Effector CD8-positive, alpha-beta T cell (primary cell): ENCODE data around the gene C1orf56.

ENCODE experiments used
- DNase-seq: peaks from one replicate; lab custom pipeline; 2025; lab: John Stamatoyannopoulos, UW

The C1orf56 gene

DNA sequence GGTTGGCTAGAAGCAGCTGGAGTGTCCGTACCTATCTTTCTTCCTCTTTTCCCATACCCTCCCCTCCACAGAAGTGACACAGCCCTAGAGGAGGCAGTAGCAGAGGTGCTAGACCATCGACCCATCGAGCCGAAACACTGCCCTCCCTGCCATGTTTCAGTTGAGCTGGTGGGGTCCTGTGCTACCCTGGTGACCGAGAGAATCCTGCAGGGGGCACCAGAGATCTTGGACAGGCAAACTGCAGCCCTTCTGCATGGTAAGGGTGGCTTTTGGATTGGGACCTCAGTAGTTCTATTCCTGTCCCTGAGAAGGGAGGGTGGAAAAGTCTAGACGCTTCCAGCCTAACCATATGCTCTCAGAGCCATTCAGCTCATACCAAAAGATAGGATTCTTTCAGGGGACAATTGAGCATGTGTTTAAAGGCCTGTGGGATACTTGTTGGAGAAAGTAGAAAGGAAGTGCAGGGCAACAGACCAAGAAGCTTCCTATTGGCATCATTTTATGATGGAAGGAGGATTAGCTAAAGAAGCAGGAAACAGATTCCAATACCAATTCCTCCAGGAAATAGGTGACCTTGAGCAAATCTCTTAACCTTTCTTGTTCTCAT, 22.9 kb upstream of the C1orf56 start:
- DNase-seq = peak; percentile 75

DNA sequence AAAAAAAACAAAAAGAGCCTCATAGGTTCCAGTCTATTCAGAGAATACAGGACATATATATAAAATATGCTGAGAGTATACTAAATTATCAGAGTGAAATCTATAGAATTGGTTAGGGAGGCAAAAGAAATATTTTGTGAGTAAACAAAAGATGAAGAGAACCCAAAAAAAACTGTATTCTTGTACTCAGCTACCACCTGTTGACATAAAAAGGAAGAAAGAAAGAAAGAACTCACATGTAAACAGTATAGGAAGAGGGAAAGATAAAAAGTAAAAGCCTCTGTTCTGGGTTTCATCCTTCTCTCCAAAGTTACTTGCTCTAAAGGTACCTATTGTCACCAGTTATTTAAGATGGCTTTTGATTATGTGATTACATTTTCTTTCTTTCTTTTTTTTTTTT, 21.1 kb upstream of the C1orf56 start:
- no peak for DNase-seq

DNA sequence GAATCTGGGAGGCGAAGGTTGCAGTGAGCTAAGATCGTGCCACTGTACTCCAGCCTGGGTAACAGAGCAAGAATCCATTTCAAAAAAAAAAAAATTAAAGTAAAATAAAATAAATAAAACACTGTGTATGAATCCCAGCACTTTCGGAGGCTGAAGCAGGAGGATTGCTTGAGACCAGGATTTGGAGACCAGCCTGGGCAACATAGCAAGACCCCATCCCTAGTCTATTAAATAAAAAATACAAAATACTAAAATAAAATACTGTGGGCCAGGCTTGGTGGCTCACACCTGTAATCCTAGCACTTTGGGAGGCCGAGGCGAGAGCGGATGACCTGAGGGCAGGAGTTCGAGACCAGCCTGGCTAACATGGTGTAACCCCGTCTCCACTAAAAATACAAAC, 15.4 kb upstream of the C1orf56 start:
- no peak for DNase-seq

DNA sequence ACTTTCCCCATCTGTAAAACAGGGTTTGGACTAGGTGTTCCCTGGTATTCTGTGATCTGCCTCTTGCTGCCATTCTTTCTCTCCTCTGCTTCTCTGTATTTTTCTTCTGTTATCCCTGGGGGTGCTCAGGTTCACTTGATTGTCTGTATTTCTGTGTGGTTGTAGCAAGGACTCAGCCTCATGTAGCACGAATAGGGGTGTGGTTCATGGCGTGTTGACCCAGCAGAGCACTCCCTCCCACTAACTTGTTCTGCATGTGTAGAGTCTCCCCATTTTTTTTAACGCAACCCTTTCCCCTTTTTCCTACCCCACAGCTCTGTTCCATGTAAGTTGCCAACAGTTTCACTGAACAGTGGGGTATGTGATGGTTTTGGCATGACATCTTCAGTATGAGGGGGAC, 12.4 kb upstream of the C1orf56 start:
- DNase-seq = no peak

DNA sequence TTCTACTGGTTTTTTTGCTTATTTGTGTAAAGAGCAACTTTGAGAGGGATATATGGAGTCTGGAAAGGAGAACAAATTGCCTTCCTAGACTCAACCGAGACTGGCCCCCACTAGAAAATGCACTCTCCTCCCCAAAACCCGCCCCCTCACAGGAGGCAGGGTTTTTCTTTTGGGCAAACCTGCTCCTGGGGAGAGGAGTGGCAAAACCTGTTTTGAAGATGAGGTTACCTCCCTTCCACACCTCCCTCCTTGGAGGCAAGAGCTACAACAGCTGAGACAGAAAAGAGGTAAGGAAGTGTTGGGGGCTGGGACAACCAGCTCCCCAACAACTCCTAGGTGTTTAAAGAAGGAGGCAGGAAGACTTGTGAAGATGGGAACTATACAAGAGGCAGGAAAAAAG, 11.2 kb upstream of the C1orf56 start, which contains the start of gene BNIPL:
TSS of gene BNIPL (plus strand) at position 231 of the 400 bp plus-strand sequence. CDS start at position 371, 140 bp downstream.
- DNase-seq = no peak

DNA sequence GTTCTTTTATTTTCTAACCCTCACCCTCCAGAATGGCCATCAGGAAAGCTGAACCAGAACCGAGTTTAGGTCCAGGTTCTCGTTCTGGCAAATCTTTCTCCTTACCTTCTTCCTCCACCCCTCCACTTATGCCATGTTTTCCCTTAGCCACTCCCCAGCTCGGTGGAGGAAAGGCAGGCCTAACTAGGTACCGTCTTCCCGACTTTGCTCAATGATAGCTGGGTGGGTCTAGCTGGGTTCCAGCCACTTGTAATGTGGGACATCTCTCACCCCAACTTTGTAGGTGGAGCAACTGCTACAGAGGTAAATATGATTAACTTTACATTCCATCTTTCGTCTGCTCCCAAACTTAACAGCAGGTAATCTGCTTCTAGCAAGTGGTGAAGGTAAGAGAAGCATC, 10.5 kb upstream of the C1orf56 start:
- no peak for DNase-seq

DNA sequence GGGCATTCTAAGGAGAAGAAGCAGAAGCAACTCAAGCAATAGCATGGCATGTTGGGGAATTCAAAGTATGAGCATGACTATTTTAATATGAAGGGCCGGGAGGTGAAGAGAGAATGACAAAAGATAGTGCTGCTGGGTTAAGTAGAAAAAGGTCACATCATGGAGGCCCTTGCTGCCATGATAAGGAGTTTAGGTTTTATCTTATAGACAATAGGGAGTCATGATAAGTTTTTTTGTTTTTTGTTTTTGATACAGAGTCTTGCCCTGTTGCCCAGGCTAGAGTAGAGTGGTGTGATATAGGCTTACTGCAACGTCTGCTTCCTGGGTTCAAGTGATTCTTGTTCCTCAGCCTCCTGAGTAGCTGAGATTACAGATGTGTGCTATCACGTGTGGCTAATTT, 8.0 kb upstream of the C1orf56 start:
- DNase-seq = no peak

DNA sequence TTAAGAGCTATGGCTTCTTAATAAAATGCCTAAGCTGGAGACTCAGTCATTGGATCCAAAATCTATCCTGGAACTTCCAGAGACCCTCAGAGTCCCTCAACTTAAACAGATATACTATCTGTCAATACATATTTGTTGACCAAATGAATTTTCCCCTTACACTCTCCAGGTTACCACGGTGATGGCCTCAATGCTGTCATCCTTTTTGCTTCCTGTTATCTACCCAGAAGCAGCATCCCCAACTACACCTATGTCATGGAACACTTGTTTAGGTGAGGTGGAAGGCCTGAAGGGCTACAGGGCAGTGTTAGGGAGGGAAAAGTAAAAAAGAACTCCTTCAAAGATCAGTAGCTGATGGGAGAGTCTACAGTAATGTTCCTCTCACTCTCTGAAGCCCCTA, 4.4 kb upstream of the C1orf56 start:
- no peak for DNase-seq

DNA sequence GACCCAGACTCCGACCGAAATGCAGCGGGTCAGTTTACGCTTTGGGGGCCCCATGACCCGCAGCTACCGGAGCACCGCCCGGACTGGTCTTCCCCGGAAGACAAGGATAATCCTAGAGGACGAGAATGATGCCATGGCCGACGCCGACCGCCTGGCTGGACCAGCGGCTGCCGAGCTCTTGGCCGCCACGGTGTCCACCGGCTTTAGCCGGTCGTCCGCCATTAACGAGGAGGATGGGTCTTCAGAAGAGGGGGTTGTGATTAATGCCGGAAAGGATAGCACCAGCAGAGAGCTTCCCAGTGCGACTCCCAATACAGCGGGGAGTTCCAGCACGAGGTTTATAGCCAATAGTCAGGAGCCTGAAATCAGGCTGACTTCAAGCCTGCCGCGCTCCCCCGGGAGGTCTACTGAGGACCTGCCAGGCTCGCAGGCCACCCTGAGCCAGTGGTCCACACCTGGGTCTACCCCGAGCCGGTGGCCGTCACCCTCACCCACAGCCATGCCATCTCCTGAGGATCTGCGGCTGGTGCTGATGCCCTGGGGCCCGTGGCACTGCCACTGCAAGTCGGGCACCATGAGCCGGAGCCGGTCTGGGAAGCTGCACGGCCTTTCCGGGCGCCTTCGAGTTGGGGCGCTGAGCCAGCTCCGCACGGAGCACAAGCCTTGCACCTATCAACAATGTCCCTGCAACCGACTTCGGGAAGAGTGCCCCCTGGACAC, 534 bp downstream of the C1orf56 start:
- peak; percentile 22 for DNase-seq

DNA sequence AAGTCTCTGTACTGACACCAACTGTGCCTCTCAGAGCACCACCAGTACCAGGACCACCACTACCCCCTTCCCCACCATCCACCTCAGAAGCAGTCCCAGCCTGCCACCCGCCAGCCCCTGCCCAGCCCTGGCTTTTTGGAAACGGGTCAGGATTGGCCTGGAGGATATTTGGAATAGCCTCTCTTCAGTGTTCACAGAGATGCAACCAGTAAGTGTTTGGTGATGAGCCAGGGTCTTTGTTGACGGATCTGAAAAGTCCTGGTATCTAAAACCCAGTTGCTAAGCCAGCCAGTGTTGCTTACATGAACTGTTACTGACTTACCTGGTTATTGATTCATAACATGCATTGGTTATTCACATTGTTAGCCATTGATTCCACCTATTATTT, 1.1 kb downstream of the C1orf56 start:
- DNase-seq = no peak

DNA sequence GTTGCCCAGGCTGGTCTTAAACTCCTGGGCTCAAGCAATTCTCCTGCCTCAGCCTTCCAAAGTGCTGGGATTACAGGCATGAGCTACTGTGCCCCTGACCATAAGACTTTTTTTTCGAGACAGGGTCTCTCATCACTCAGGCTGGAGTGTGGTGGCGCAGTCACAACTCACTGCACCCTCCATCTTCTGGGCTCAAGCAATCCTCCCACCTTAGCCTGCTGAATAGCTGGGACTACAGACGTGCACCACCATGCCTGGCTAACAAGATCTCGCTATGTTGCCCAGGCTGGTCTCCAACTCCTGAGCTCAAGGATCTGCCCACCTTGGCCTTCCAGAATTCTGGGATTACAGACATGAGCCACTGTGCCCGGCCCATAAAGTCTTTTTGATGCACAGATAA, 1.9 kb downstream of the C1orf56 start:
- DNase-seq = no peak

DNA sequence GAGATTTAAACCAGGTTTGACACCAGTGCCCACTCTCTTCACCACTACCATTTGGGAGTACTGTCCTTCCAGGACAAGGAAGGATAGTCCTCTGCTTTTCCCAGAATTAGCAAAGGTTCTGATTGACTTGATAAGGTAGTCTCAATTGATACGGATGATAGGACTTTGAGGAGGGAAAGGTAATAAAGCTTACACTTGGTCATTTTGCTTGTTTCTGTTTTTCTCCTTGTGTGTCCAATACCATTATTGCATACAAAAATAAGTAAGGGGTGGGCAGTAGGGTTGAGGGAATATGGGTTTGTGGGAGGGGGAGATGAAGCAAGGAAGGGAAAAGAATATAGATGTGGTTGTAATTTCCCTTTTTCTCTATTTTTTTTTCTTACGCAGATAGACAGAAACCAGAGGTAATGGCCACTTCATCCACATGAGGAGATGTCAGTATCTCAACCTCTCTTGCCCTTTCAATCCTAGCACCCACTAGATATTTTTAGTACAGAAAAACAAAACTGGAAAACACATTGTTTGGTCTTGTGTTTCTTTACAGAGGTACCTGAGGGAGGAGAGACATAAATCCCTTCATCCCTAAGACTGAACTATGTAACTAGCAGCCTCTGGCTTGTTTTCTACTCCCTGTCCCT, 2.6 kb downstream of the C1orf56 start:
- no peak for DNase-seq

DNA sequence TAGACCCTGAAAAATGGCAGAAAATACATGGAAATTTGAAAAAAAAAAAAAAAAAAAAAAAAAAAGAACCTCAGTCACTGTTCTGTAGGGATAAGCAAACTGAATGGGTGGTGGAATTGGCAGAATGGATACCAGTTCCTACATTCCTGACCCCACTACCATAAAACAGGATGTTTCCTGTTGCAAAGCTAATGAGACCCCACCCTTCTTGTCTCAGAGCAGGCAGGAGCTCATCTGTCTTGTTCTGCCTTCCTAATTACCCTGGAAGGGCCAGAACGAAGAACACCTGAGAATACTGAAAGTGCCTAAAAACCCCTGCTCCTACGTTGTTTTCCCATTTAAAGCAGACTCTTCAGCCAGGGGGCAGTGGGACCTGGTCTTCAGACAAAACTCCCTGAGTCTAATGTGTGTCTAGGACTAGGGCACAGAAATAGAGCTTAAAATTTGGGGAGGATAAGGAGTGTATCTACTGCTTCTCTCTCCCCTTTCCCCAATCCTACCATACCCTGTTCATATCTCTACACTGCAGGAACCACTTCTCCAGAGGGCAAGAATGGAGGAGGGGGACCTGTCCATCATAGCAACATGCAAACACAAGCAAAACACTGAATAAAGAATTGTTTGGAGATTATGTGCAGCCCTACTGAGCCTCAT, 3.9 kb downstream of the C1orf56 start:
- no peak for DNase-seq

DNA sequence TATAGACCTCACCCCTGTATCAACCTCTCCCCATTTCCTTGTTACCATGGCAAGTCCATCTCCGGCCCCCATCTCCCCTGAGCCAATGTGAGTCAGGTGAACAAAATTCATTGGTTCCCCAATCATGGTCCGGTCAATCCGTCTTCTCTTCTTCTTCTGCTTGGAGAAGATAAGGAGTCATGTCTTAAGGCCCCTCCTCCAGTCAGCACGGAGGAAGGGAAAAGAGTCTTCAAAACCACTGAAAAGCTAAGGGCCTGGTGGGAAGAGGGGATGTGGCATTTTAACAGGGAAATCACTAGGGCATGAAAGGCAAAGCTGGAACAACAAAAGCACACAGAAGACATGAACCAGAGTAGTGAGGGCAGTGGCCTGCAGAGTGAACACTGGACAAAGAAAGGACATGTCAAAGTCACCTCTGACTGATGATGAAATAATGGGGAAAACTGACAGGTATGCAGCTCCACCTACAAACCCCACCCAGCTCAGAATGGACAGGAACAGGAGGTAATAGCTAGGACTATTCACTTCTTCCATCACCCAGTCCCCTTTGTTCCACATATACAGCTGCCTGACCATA, 7.5 kb downstream of the C1orf56 start:
- DNase-seq = no peak

DNA sequence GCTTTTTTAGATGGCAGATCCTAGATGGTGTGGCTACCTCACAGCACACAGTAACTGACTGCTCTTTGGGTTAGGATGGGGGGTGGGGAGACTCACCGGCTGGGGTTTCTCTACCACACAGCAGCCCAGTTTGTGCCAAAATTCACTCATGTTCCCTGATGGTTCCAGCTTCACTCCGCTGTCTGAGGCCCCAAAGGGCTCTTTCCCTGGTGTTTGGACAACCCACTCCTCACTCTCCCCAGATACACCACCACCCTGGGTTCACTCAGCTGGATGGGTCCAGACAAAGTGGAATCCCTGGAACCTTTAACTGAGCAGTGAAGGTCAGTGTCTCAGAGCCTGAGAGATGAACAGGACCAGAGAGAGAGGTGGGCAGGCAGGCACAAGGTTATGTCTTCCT, 8.0 kb downstream of the C1orf56 start:
- no peak for DNase-seq

DNA sequence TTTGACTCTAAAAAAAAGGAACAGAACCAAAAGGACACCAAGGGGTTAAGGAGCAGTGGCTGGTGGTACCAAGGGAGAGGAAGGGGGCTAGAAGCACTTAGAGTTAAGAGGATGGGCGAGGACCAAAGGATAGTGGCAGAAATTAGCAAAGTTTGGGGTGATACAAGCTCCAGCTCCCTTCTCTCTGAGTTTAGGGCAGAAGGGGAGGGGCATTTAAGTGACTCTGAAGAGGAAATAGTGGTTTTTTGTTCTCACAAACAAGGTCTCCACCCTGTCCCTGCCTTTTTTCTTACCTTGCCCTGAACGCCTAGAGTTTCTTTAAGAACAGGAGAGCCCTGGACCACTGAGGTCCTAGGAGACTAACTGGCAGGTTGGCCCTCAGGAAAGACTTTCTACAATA, 8.6 kb downstream of the C1orf56 start:
- no peak for DNase-seq

DNA sequence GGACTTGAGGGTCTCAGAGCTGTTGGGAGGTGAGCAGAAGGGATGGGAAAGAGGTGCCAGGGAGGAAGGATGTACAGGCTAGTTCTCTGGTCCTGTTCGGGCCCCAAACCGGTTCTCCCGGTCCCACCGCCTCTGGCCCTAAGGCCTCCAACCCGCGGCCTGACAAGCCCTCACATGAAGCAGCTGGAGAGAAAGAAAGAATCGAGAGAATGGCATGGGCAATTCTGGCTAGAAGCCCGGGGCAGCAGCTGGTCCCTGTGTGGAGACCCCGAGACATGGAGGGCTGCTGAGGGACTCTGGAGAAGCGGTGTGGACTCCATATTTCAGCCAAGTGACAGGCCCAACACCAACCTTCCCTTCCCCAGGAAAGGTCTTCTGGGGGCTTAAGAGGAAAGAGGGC, 11.1 kb downstream of the C1orf56 start:
- no peak for DNase-seq

DNA sequence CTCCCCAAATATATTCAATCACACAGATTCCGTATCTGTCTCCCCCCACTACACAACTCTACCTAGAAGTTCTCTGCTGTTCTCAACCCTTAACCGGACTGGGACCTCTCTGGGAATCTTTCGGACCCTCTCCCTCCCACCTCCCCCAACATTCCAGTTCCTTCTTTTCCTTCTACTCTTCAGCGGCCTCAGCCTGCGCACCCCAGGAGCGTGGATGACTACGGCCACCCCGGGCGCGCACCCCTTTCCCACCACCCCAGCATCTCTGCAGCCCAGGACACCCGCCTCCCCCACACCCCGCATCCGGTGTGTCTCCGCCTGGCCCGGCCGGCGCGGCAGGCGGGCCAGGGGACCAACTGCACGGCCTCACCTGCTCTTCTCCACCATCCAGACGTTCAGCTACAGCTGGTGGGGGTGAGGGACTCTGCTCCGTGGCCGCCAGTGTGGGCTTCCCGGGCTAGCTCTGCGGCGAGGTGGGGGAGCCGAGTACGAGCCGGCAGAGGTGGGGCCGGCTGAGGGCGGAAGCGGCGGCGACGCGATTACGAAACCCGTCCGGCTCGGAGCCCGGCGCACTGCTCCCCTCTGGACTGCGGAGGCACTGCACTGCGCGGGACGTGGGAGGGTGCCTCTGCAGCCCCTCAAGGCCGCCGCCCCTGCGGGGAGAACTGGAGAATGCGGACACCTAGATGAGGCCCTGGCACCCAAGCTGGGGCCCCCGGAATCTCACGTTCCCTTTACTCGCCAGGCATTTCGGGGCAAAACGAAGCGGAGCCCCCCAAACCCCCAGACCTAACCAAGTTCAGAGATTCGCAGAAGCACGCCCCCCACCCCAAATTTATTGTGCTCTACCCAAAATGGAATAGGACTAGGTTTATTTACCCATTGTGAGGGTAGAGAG, 11.8 kb downstream of the C1orf56 start, which contains the start of gene CDC42SE1:
TSS of gene CDC42SE1 (minus strand) at position 514 of the 898 bp plus-strand sequence. CDS start 3,892 bp downstream, outside the sequence.
- DNase-seq = peak; percentile 67

DNA sequence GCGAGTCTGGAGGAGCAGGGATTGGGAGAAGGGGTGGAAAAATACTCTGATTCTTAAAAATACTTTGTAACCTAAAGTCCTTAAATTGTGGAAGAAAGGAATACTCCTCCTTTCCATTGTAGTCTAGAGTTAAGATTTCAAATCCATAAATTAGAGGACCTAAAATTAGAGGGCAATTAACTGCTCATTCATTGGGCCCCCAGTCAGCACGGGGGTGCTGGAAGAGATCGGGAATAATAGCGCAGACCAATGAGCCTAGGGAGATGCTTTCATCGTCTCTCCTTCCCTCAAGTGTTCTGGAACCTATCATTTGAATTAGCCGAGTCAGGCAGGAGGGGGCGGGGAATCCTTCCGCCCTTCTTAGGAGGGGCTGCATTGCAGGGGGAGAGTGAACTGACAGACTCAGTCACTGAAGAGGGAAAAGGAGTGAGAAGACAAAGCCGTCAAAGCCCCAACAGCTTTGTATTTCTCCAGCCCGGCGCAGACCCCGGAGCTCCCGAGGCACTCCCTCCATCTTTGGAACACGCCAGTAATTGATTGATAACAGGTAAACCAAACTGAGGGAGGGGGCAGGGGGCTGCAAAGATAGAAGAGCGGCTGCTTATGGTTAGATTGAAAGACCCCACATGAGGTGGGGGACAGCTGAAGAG, 12.6 kb downstream of the C1orf56 start, which contains the start of gene MLLT11:
TSS of gene MLLT11 (plus strand) at position 391 of the 650 bp plus-strand sequence. CDS start 6,828 bp downstream, outside the sequence.
- peak; percentile 22 for DNase-seq

DNA sequence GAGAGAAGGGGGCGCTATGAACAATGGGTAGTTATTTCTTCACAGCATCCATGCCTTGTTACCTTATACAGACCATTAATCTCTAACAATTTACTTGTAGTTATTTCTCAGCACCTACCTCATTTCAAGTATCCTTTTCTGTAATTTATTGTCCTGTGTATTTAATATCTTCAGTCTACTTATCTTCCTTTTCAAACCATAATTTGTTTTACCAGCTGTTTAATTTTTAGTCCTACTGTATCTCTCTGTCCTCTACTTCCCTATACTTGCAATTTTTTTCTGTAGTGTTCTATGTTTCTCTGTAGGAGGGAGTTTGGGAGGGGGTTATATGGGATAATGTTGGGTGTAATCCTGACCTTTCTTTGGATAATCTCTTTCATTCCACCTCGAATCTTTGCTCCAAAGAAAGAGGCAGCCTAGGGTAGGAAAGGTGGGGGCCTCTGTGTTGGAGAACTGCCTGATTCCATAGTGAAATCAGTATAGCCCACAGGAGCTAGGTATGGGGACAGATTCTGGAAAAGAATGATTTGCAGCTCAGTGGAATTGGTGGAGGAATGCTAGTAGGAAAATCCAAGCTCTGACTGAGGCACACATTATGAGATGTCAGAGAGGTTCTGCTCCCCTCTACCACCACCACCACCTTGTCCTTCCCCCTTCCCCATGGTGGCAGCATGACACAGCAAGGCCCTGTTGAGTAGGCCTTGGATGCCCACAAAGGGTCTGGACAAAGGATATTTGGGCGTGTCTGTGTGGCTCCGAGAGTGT, 13.3 kb downstream of the C1orf56 start:
- no peak for DNase-seq
